ENCODE results near the gene TSPO2.

TSPO2 gene

GRCh38 chr6:41078101-41078500 is 35.8 kb downstream of the TSPO2 start:
- DNase-seq = no peak

- DNase-seq = no peak
These were observed 36.8 kb downstream of the TSPO2 start for GRCh38 chr6:41079080-41079479.

- DNase-seq = no peak
These were observed 38.4 kb downstream of the TSPO2 start for GRCh38 chr6:41080621-41081020.

- DNase-seq = no peak
These were observed 40.8 kb downstream of the TSPO2 start for GRCh38 chr6:41083072-41083471.

- no peak for DNase-seq
These were observed 42.9 kb downstream of the TSPO2 start for GRCh38 chr6:41085182-41085581.

- no peak for DNase-seq
These were observed 46.2 kb downstream of the TSPO2 start for GRCh38 chr6:41088451-41088850.

- no peak for DNase-seq
These were observed 48.8 kb downstream of the TSPO2 start for GRCh38 chr6:41090841-41091761.

- DNase-seq = peak; percentile 75
These were observed 50.3 kb downstream of the TSPO2 start for GRCh38 chr6:41092421-41093140.

GRCh38 chr6:41093729-41094128 is 51.5 kb downstream of the TSPO2 start:
- no peak for DNase-seq

Measured in hematopoietic multipotent progenitor cell treated with erythropoietin and hydrocortisone succinate and interleukin-3 and kit ligand, for 4 days (in vitro differentiated cells).